Dermis blood vessel endothelial cell (primary cell): ENCODE results near the gene ALS2CL. TPM values are rescaled to one million over a fixed set of nuclear protein-coding genes. Genes with fewer than 3 reads are reported as not detected.

Source experiments
- DNase-seq: peaks from one replicate; pipeline ENCODE4 v3.0.0; 2010
- total RNA-seq: library from RNA; depleted of rRNA; stranded (reverse); fragments of >200 nt; gene quantifications from 2 replicates; pipeline ENCODE4 v1.2.3, GENCODE V29; 2014

ALS2CL gene
- total RNA-seq, 1 donor from 2014 or later, result 8.5 TPM

GRCh38 chr3:46664971-46665762 is 28.3 kb downstream of the ALS2CL start:
- no peak for DNase-seq

GRCh38 chr3:46664188-46664970 is 29.1 kb downstream of the ALS2CL start:
- no peak for DNase-seq

- peak; percentile 87 for DNase-seq
Measured at GRCh38 chr3:46663591-46664135, 29.8 kb downstream of the ALS2CL start.

GRCh38 chr3:46662771-46663551 is 30.5 kb downstream of the ALS2CL start:
- no peak for DNase-seq

- DNase-seq, result no peak
Measured at GRCh38 chr3:46661776-46662766, 31.4 kb downstream of the ALS2CL start.

GRCh38 chr3:46660543-46661523 is 32.6 kb downstream of the ALS2CL start:
- no peak for DNase-seq

- no peak for DNase-seq
Measured at GRCh38 chr3:46660003-46660402, 33.5 kb downstream of the ALS2CL start.

GRCh38 chr3:46659285-46659684 is 34.2 kb downstream of the ALS2CL start:
- no peak for DNase-seq

- DNase-seq, result no peak
Measured at GRCh38 chr3:46656778-46657556, 36.5 kb downstream of the ALS2CL start.

- no peak for DNase-seq
Measured at GRCh38 chr3:46655271-46655670, 38.2 kb downstream of the ALS2CL start.

GRCh38 chr3:46651084-46651483 is 42.4 kb downstream of the ALS2CL start:
- no peak for DNase-seq

- DNase-seq, result no peak
Measured at GRCh38 chr3:46649436-46649835, 44.0 kb downstream of the ALS2CL start.

GRCh38 chr3:46648096-46648495 is 45.4 kb downstream of the ALS2CL start:
- DNase-seq, result no peak

- no peak for DNase-seq
Measured at GRCh38 chr3:46646700-46647099, 46.8 kb downstream of the ALS2CL start.

GRCh38 chr3:46643701-46644100 is 49.8 kb downstream of the ALS2CL start:
- no peak for DNase-seq

- DNase-seq, result no peak
Measured at GRCh38 chr3:46642971-46643370, 50.5 kb downstream of the ALS2CL start.

GRCh38 chr3:46640927-46641326 is 52.6 kb downstream of the ALS2CL start:
- DNase-seq, result no peak

- no peak for DNase-seq
Measured at GRCh38 chr3:46639221-46639620, 54.3 kb downstream of the ALS2CL start.

- no peak for DNase-seq
Measured at GRCh38 chr3:46634856-46635255, 58.6 kb downstream of the ALS2CL start.
